IMR-90 (cell line): ENCODE results near the gene PTPN3. TPM values are rescaled to one million over a fixed set of nuclear protein-coding genes. Genes with fewer than 3 reads are reported as not detected.

Experiments used
- ATAC-seq: fragments of 200-7000 bp; cut with Tn5 transposase; 2 replicates; pipeline ENCODE4 v1.9.1; 2020; ENCODE audit warnings: low read depth, mild to moderate bottlenecking, moderate library complexity
- BruUV-seq: library from RNA; stranded (reverse); fragments of 400-500 nt; replicated peaks from 2 replicates; lab custom pipeline; 2021; lab: Mats Ljungman, UMichigan
- CTCF ChIA-PET: fragments of 300-600 bp; formaldehyde crosslinking; extraction: SDS; loops from one replicate; lab custom pipeline; 2021; ENCODE audit warnings: antibody characterized with exemption; lab: Yijun Ruan, JAX
- POLR2A ChIA-PET: fragments of 300-600 bp; sonication (Branson Sonifier 250); formaldehyde crosslinking; loops from one replicate; lab custom pipeline; 2022; ENCODE audit warnings: antibody characterized with exemption; ENCODE audit not compliant: unreplicated experiment; lab: Charles Lee
- DNase-seq: peaks from one replicate; pipeline ENCODE4 v3.0.0; 2013
- H2AFZ ChIP-seq: replicated peaks from 2 replicates; pipeline ENCODE3; 2013; ENCODE audit warnings: low read length, mild to moderate bottlenecking; ENCODE audit not compliant: poor library complexity
- H2AK5ac ChIP-seq: 2 replicates; pipeline ENCODE4 v1.6.1; 2013; ENCODE audit warnings: low read depth, low read length, inconsistent platforms
- H2AK9ac ChIP-seq: replicated peaks from 2 replicates; pipeline ENCODE3; 2013; ENCODE audit warnings: mild to moderate bottlenecking, low read depth, low read length, moderate library complexity; ENCODE audit not compliant: poor library complexity
- H2BK120ac ChIP-seq: 2 replicates; pipeline ENCODE4 v1.6.1; 2013; ENCODE audit warnings: low read depth, low read length, inconsistent platforms
- H2BK15ac ChIP-seq: 3 replicates; pipeline ENCODE4 v1.6.1; 2013; ENCODE audit warnings: low read depth, low read length, inconsistent platforms
- H2BK20ac ChIP-seq: 2 replicates; pipeline ENCODE4 v1.6.1; 2013; ENCODE audit warnings: low read depth, mild to moderate bottlenecking, inconsistent platforms, low read length, moderate library complexity
- H2BK5ac ChIP-seq: 2 replicates; pipeline ENCODE4 v1.6.1; 2013; ENCODE audit warnings: mild to moderate bottlenecking, low read depth, low read length, inconsistent platforms; ENCODE audit not compliant: poor library complexity, severe bottlenecking
- H3K14ac ChIP-seq: replicated peaks from 2 replicates; pipeline ENCODE4 v1.6.1; 2013; ENCODE audit warnings: low read depth, low read length, inconsistent platforms
- H3K18ac ChIP-seq: 2 replicates; pipeline ENCODE4 v1.6.1; 2013; ENCODE audit warnings: low read depth, low read length, control low read depth
- H3K23ac ChIP-seq: 2 replicates; pipeline ENCODE4 v1.6.1; 2013; ENCODE audit warnings: low read depth, low read length, inconsistent platforms
- H3K27ac ChIP-seq: 2 replicates; pipeline ENCODE4 v1.5.1; 2013; ENCODE audit warnings: mild to moderate bottlenecking, control low read depth, low read length; ENCODE audit not compliant: insufficient read depth
- H3K27me3 ChIP-seq: 2 replicates; pipeline ENCODE4 v1.6.1; 2013; ENCODE audit warnings: low read length; ENCODE audit not compliant: control insufficient read depth, insufficient read depth
- H3K36me3 ChIP-seq: 2 replicates; pipeline ENCODE4 v1.6.1; 2013; ENCODE audit warnings: low read length, mixed read lengths; ENCODE audit not compliant: control insufficient read depth, insufficient read depth
- H3K4ac ChIP-seq: 2 replicates; pipeline ENCODE4 v1.6.1; 2013; ENCODE audit warnings: low read depth, low read length, inconsistent platforms
- H3K4me1 ChIP-seq: 2 replicates; pipeline ENCODE4 v1.6.1; 2013; ENCODE audit warnings: low read length, mixed read lengths; ENCODE audit not compliant: control insufficient read depth, insufficient read depth
- H3K4me2 ChIP-seq: 2 replicates; pipeline ENCODE4 v1.6.1; 2013; ENCODE audit warnings: low read depth, mild to moderate bottlenecking, control low read depth, low read length, moderate library complexity
- H3K4me3 ChIP-seq: 2 replicates; pipeline ENCODE4 v1.5.1; 2013; ENCODE audit warnings: low read depth, mild to moderate bottlenecking, control low read depth, low read length, moderate library complexity; ENCODE audit not compliant: insufficient read depth
- H3K56ac ChIP-seq: 2 replicates; pipeline ENCODE4 v1.6.1; 2013; ENCODE audit warnings: low read length, inconsistent platforms; ENCODE audit not compliant: insufficient read depth; ENCODE audit errors: extremely low read depth
- H3K79me1 ChIP-seq, 2 experiments: 2 replicates each; pipeline ENCODE4 v1.6.1; 2013; ENCODE audit warnings: low read length in 2 of 2, inconsistent platforms in 1 of 2, low read depth in 1 of 2
- H3K9ac ChIP-seq: 2 replicates; pipeline ENCODE4 v1.6.1; 2013; ENCODE audit warnings: low read depth, low read length, control low read depth
- H3K9me1 ChIP-seq: 2 replicates; pipeline ENCODE4 v1.6.1; 2013; ENCODE audit warnings: low read length, inconsistent platforms; ENCODE audit not compliant: insufficient read depth
- H3K9me3 ChIP-seq: 2 replicates; pipeline ENCODE4 v1.6.1; 2013; ENCODE audit warnings: low read length; ENCODE audit not compliant: control insufficient read depth, insufficient read depth
- H4K20me1 ChIP-seq: 2 replicates; pipeline ENCODE4 v1.6.1; 2013; ENCODE audit warnings: low read length, inconsistent platforms; ENCODE audit not compliant: insufficient read depth
- H4K5ac ChIP-seq: 2 replicates; pipeline ENCODE4 v1.6.1; 2013; ENCODE audit warnings: mild to moderate bottlenecking, low read depth, low read length, control low read depth
- H4K8ac ChIP-seq, 2 experiments: 2 replicates each; pipeline ENCODE4 v1.6.1; 2013; ENCODE audit warnings: low read depth in 2 of 2, low read length in 2 of 2, control low read depth in 1 of 2, inconsistent platforms in 1 of 2
- H4K91ac ChIP-seq: 2 replicates; pipeline ENCODE4 v1.6.1; 2013; ENCODE audit warnings: low read depth, low read length, inconsistent platforms; ENCODE audit not compliant: insufficient read depth
- BHLHE40 ChIP-seq: fragments of 150-350 bp; IDR thresholded peaks from 2 replicates; pipeline ENCODE4 v1.6.1; 2016; ENCODE audit warnings: mild to moderate bottlenecking, low read depth, low read length
- CEBPB ChIP-seq: IDR thresholded peaks from 2 replicates; pipeline ENCODE4 v1.6.1; 2012; ENCODE audit warnings: low read depth, low read length, improper control_type of control experiment
- CHD1 ChIP-seq: IDR thresholded peaks from 2 replicates; pipeline ENCODE4 v1.6.1; 2012; ENCODE audit warnings: low read depth, low read length, improper control_type of control experiment
- CTCF ChIP-seq: conservative IDR thresholded peaks from 2 replicates; pipeline ENCODE4 v1.5.1; 2012; ENCODE audit warnings: mild to moderate bottlenecking, low read depth, low read length, improper control_type of control experiment
- ELK1 ChIP-seq: fragments of 150-350 bp; IDR thresholded peaks from 2 replicates; pipeline ENCODE4 v1.6.1; 2016; ENCODE audit warnings: low read depth, mild to moderate bottlenecking, low read length, moderate library complexity, borderline replicate concordance
- FOS ChIP-seq: fragments of 150-350 bp; IDR thresholded peaks from 2 replicates; pipeline ENCODE4 v1.6.1; 2016; ENCODE audit warnings: low read depth, low read length
- MAFK ChIP-seq: IDR thresholded peaks from 2 replicates; pipeline ENCODE4 v1.6.1; 2012; ENCODE audit warnings: low read depth, low read length, improper control_type of control experiment
- MAZ ChIP-seq: IDR thresholded peaks from 2 replicates; pipeline ENCODE4 v1.6.1; 2012; ENCODE audit warnings: low read depth, mild to moderate bottlenecking, low read length, improper control_type of control experiment, moderate library complexity, borderline replicate concordance
- MXI1 ChIP-seq: IDR thresholded peaks from 2 replicates; pipeline ENCODE4 v1.6.1; 2012; ENCODE audit warnings: low read depth, mild to moderate bottlenecking, low read length, moderate library complexity, borderline replicate concordance
- NFE2L2 ChIP-seq: fragments of 150-350 bp; IDR thresholded peaks from 2 replicates; pipeline ENCODE4 v1.6.1; 2016; ENCODE audit warnings: low read depth, mild to moderate bottlenecking, low read length
- POLR2A ChIP-seq: IDR thresholded peaks from 2 replicates; pipeline ENCODE4 v1.6.1; 2012; ENCODE audit warnings: mild to moderate bottlenecking, low read depth, low read length
- RAD21 ChIP-seq: IDR thresholded peaks from 2 replicates; pipeline ENCODE4 v1.6.1; 2012; ENCODE audit warnings: low read length, improper control_type of control experiment
- RCOR1 ChIP-seq: IDR thresholded peaks from 2 replicates; pipeline ENCODE4 v1.6.1; 2012; ENCODE audit warnings: mild to moderate bottlenecking, low read length, improper control_type of control experiment; ENCODE audit not compliant: insufficient replicate concordance
- RFX5 ChIP-seq: IDR thresholded peaks from 2 replicates; pipeline ENCODE4 v1.8.0; 2012; ENCODE audit warnings: low read depth, mild to moderate bottlenecking, low read length, moderate library complexity
- SMC3 ChIP-seq: fragments of 150-350 bp; IDR thresholded peaks from 2 replicates; pipeline ENCODE4 v1.6.1; 2016; ENCODE audit warnings: low read depth, mild to moderate bottlenecking, antibody characterized with exemption, low read length, moderate library complexity
- USF2 ChIP-seq: fragments of 150-350 bp; IDR thresholded peaks from 2 replicates; pipeline ENCODE4 v1.6.1; 2017; ENCODE audit warnings: mild to moderate bottlenecking, antibody characterized with exemption, low read length, low read depth
- WGBS, 2 experiments: methylation state at CpG; one replicate each; pipeline versions ENCODE4 v1.1.5 to v1.1.7; 2013; ENCODE audit warnings: missing lambda C conversion rate in 2 of 2; ENCODE audit not compliant: insufficient read length in 1 of 2; ENCODE audit errors: extremely low coverage in 2 of 2; 5-methylcytosine and 5-hydroxymethylcytosine counted together
- dilution Hi-C: fragments of 300-500 bp; cut with HindIII; formaldehyde crosslinking; loops from one replicate; pipeline ENCODE4 v1.14.3; 2018; ENCODE audit warnings: low sequenced_read_pairs; ENCODE audit not compliant: unreplicated experiment
- in situ Hi-C: fragments of 300-500 bp; cut with MboI; formaldehyde crosslinking; loops from 3 replicates; pipeline ENCODE4 v1.14.3; 2019; ENCODE audit warnings: low sequenced_read_pairs, inconsistent platforms, mixed read lengths
- intact Hi-C: fragments of 100-400 bp; cut with micrococcal nuclease; formaldehyde crosslinking; loops from 2 replicates; pipeline ENCODE4 v1.10.0; 2022
- polyA plus RNA-seq, 3 experiments: library from polyadenylated mRNA; depleted of rRNA; stranded (reverse); fragments of >200 nt; gene quantifications; 2 replicates each; pipeline ENCODE4 v1.2.3, GENCODE V29; 2012; ENCODE audit warnings: low replicate concordance in 1 of 3
- total RNA-seq: library from RNA; depleted of rRNA; stranded (reverse); fragments of >200 nt; gene quantifications from 2 replicates; pipeline ENCODE4 v1.2.3, GENCODE V29; 2012

Gene PTPN3
- total and polyA plus RNA-seq, 2 of the 4 experiments (the other 2 are of a cell fraction): 0.72 to 0.89 TPM

GRCh38 chr9:109487247-109487646, 10.9 kb downstream of the PTPN3 start:
- CTCF ChIA-PET: no interaction called here
- no peak for ATAC-seq
- 70% methylated on average over 2 of the region's 7 CpGs; no CpG with 5 or more reads in 1 of the 2 experiments for WGBS, 2 experiments

More at GRCh38 chr9:109487247-109487646, 10.9 kb downstream of the PTPN3 start:
- Histone ChIP-seq H3K4me3 (no peak overlapping the region), H2AK5ac (no peak overlapping the region), H4K8ac (no peak overlapping the region), H3K79me1 (no peaks in the 10 kb centered on the region), H3K4me2 (no peak overlapping the region), H2AK9ac (no peak overlapping the region), H2BK5ac (no peak overlapping the region), H2BK15ac (no peak overlapping the region), H2BK20ac (no peak overlapping the region), H4K5ac (no peak overlapping the region), H3K4ac (no peak overlapping the region), H3K9me1 (no peaks in the 10 kb centered on the region), H3K9me3 (no peaks in the 10 kb centered on the region), H2AFZ (no peak overlapping the region), H3K4me1 (no peaks in the 10 kb centered on the region), H3K9ac (no peak overlapping the region), H3K18ac (no peak overlapping the region), H3K56ac (no peak overlapping the region), H3K27ac (no peak overlapping the region), H4K91ac (no peak overlapping the region), H3K27me3 (peaks cover under 1% of the 10 kb centered on the region; the same call in 1 of the 2 replicates), H3K14ac (no peak overlapping the region), H2BK120ac (no peak overlapping the region), H3K23ac (no peak overlapping the region), H4K20me1 (no peaks in the 10 kb centered on the region), H3K36me3 (no peaks in the 10 kb centered on the region)
- POLR2A ChIA-PET: no interaction called here
- TF ChIP-seq FOS: no peak
- no peak for TF ChIP-seq RFX5
- TF ChIP-seq BHLHE40: no peak
- TF ChIP-seq MXI1: no peak
- TF ChIP-seq MAZ: no peak
- TF ChIP-seq RAD21: no peak
- TF ChIP-seq CHD1: no peak
- TF ChIP-seq POLR2A: no peak
- no peak for TF ChIP-seq USF2
- TF ChIP-seq RCOR1: no peak
- no peak for TF ChIP-seq SMC3
- TF ChIP-seq CTCF: no peak
- TF ChIP-seq NFE2L2: no peak
- TF ChIP-seq MAFK: no peak
- TF ChIP-seq ELK1: no peak
- TF ChIP-seq CEBPB: no peak
- in situ Hi-C loops (no loop called here), dilution Hi-C loops (no loop called here), intact Hi-C loops (no loop called here)
- DNase-seq: no peak
- no TSS peak for BruUV-seq
